Uterus (tissue), 2 donors: ENCODE results near the gene ZCCHC8.

Experiments used
- CTCF ChIP-seq, 4 experiments: fragments of 200-600 bp in 2 of 4; fragments of 450-650 bp in 2 of 4; sonication (generic) in 2 of 4; IDR thresholded peaks; one replicate each; pipeline ENCODE4 v1.5.1; 2016 to 2019; ENCODE audit warnings: antibody characterized with exemption in 4 of 4, mild to moderate bottlenecking in 2 of 4, moderate library complexity in 1 of 4
- POLR2A ChIP-seq, 2 donors: fragments of 450-650 bp; IDR thresholded peaks; one replicate each; pipeline ENCODE4 v1.6.1; 2016; ENCODE audit warnings: antibody characterized with exemption in 2 of 2, mild to moderate bottlenecking in 1 of 2, moderate library complexity in 1 of 2

GRCh38 chr12:122520676-122521075 is 19.9 kb upstream of the ZCCHC8 start:
- TF ChIP-seq CTCF (IDR thresholded peaks at IDR 0.05) (no peak), POLR2A (IDR thresholded peaks at IDR 0.05) (no peak)
